ENCODE measurements around the gene INO80E.
"Not testable (repeated sequence)": the region's sequence is repeated elsewhere in the genome, so short reads cannot be mapped to it uniquely, and the experiment has no call there.

DNA sequence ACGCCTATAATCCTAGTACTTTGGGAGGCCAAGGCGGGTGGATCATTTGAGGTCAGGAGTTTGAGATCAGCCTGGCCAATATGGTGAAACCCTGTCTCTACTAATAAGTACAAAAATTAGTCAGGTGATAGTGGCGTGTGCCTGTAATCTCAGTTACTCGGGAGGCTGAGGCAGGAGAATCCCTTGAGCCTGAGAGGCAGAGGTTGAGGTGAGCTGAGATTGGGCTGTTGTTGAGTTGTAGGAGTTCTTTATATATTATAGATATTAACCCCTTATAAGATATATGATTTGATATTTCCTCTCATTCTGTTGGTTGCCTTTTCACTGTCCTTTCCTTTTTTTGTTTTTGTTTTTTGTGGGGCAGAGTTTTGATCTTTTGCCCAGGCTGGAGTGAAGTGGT is 36.2 kb upstream of the INO80E start:
- TF ChIP-seq, protein P1, sequence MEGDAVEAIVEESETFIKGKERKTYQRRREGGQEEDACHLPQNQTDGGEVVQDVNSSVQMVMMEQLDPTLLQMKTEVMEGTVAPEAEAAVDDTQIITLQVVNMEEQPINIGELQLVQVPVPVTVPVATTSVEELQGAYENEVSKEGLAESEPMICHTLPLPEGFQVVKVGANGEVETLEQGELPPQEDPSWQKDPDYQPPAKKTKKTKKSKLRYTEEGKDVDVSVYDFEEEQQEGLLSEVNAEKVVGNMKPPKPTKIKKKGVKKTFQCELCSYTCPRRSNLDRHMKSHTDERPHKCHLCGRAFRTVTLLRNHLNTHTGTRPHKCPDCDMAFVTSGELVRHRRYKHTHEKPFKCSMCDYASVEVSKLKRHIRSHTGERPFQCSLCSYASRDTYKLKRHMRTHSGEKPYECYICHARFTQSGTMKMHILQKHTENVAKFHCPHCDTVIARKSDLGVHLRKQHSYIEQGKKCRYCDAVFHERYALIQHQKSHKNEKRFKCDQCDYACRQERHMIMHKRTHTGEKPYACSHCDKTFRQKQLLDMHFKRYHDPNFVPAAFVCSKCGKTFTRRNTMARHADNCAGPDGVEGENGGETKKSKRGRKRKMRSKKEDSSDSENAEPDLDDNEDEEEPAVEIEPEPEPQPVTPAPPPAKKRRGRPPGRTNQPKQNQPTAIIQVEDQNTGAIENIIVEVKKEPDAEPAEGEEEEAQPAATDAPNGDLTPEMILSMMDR (IDR thresholded peaks at IDR 0.05): not testable (repeated sequence)
- not testable (repeated sequence) for TF ChIP-seq POLR2A (IDR thresholded peaks at IDR 0.05)

All from body of pancreas (tissue), 4 donors.